ENCODE measurements around the gene BCAM. TPM values are rescaled to one million over a fixed set of nuclear protein-coding genes. Genes with fewer than 3 reads are reported as not detected.

BCAM gene
- total RNA-seq, 2 experiments from 2014 or later, result not detected

DNA sequence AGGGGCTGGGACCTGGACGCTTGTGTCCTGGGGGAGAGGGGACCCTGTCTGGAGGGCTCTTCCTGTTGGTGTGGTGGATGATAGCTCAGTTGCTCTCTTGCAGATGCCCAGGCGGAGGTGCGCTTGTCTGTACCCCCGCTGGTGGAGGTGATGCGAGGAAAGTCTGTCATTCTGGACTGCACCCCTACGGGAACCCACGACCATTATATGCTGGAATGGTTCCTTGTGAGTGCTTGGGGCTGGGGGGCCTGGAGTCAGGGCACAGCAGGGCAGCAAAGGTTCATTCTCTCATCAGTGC lies 2.2 kb downstream of the BCAM start:
- intact Hi-C loops (cut with micrococcal nuclease), result no loop called here
- Mint-ChIP-seq H3K27me3 (peaks cover 17% of the 10 kb centered on the region), H3K27ac (no peak overlapping the region), H3K9me3 (no peaks in the 10 kb centered on the region), H3K4me1 (ENCODE audit: low read depth) (peaks cover 3% of the 10 kb centered on the region), H3K36me3 (no peaks in the 10 kb centered on the region), H3K4me3 (no peak overlapping the region)
- DNase-seq, result no peak
- ChIA-PET POLR2A (no interaction called here), CTCF (no interaction called here)

DNA sequence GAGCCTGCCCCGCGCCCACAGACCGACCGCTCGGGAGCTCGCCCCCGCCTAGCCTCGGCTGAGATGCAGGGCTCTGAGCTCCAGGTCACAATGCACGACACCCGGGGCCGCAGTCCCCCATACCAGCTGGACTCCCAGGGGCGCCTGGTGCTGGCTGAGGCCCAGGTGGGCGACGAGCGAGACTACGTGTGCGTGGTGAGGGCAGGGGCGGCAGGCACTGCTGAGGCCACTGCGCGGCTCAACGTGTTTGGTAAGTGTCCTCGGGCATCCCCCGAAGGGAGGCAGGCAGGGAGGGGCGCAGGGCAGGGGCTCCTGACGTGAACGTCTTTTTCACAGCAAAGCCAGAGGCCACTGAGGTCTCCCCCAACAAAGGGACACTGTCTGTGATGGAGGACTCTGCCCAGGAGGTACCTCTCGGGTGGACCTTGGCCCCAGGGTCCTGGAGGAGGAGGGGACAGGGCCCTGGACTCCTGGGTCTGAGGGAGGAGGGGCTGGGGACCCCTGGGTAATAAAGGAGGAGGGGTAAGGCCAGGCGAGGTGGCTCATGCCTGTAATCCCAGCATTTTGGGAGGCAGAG lies 3.3 kb downstream of the BCAM start:
- intact Hi-C loops (cut with micrococcal nuclease), result no loop called here
- Mint-ChIP-seq H3K27ac (no peak overlapping the region), H3K9me3 (no peaks in the 10 kb centered on the region), H3K36me3 (no peaks in the 10 kb centered on the region), H3K27me3 (peaks cover 17% of the 10 kb centered on the region), H3K4me1 (ENCODE audit: low read depth) (peaks cover 3% of the 10 kb centered on the region), H3K4me3 (no peak overlapping the region)
- DNase-seq, result no peak
- ChIA-PET POLR2A (no interaction called here), CTCF (no interaction called here)

DNA sequence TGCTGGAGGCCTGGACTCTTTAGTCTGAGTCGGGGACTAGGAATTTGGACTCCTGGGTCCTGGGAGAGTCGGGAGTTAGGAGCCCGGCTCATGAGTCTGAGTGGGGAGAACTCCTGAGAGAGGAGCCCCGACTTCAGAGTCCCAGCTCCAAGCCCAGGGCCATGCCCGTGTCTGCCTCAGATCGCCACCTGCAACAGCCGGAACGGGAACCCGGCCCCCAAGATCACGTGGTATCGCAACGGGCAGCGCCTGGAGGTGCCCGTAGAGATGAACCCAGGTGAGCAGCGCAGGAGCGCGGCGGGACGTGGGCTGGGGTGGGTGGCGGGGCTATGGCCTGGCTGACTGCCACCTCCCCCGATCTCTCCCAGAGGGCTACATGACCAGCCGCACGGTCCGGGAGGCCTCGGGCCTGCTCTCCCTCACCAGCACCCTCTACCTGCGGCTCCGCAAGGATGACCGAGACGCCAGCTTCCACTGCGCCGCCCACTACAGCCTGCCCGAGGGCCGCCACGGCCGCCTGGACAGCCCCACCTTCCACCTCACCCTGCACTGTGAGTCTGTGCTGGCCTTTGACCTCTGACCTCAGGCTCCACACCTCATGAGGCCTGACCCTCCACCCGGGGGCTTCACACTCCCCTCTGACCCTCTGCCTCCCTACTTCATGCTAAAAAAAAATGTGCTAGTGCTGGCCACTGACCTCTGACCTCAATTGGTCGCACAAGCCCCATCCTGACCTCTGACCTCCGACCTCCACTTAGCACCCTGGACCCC lies 4.4 kb downstream of the BCAM start:
- intact Hi-C loops (cut with micrococcal nuclease), result no loop called here
- Mint-ChIP-seq H3K27ac (no peak overlapping the region), H3K27me3 (peaks cover 14% of the 10 kb centered on the region), H3K36me3 (no peaks in the 10 kb centered on the region), H3K4me1 (ENCODE audit: low read depth) (peaks cover 3% of the 10 kb centered on the region), H3K4me3 (no peak overlapping the region), H3K9me3 (no peaks in the 10 kb centered on the region)
- POLR2A ChIA-PET, result no interaction called here
- CTCF ChIA-PET, result no interaction called here
- no peak for DNase-seq

DNA sequence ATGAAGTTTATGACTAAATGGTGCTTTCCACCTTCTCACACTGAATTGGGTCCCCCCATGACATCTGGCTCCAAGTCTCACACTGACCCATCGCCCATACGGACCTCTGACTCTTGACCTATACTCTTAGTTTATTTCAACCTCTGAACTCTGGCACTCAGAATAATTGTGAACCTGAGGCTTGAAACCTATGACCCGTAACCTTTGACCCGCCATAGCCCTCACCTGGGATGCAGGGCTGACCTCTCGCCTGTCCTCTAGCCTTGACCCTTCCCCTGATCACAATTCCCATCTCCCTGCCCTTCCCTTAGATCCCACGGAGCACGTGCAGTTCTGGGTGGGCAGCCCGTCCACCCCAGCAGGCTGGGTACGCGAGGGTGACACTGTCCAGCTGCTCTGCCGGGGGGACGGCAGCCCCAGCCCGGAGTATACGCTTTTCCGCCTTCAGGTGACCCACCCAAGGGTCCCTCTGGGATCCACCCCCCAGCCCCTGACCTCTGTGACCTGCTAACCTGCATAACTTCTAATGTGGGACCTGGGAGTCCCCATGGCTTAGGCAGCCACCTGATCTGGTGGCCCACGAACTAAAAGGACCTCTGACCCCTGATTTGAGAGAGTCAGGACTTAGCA lies 5.1 kb downstream of the BCAM start:
- no peak for DNase-seq
- CTCF ChIA-PET, result no interaction called here
- intact Hi-C loops (cut with micrococcal nuclease), result no loop called here
- H3K4me1 Mint-ChIP-seq (ENCODE audit: low read depth), result peaks cover 3% of the 10 kb centered on the region
- POLR2A ChIA-PET, result no interaction called here
- H3K4me3 Mint-ChIP-seq, result no peak overlapping the region
- no peak overlapping the region for H3K27ac Mint-ChIP-seq
- H3K36me3 Mint-ChIP-seq, result no peaks in the 10 kb centered on the region
- H3K27me3 Mint-ChIP-seq, result peaks cover 11% of the 10 kb centered on the region
- no peaks in the 10 kb centered on the region for H3K9me3 Mint-ChIP-seq

DNA sequence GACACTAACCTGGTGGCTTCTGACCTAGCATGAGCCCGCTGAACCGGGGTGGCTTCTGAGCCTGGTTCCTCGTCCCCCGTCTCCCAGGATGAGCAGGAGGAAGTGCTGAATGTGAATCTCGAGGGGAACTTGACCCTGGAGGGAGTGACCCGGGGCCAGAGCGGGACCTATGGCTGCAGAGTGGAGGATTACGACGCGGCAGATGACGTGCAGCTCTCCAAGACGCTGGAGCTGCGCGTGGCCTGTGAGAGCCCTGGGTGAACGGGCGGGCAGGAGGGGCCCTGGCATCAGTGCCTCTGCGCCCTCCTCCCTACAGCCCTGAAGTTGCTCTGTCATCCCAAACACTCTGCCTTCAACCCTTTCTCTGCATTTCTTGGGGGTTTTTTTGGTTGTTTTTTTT lies 5.6 kb downstream of the BCAM start:
- ChIA-PET CTCF (no interaction called here), POLR2A (no interaction called here)
- intact Hi-C loops (cut with micrococcal nuclease), result no loop called here

DNA sequence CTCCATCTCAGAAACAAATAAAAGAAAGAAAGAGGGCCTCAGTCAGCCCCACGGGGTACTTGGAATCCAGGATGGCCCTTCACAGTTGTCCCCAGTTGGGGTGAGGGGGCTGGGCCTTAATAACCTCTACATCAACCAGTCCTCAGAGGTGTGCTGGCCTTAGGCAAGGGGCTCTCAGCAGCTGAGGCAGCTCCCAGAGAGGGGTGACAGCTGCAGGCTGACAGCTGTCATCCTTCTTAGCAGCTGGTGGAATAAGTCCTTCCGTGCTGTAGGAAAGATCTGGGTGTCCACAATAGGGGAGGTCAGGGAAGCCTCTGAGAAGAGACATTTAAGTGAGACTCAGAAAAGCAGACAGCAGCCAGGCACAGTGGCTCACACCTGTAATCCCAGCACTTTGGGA lies 7.4 kb downstream of the BCAM start:
- H3K9me3 Mint-ChIP-seq, result no peaks in the 10 kb centered on the region
- ChIA-PET POLR2A (no interaction called here), CTCF (no interaction called here)
- H3K27me3 Mint-ChIP-seq, result peaks cover 1% of the 10 kb centered on the region
- no peaks in the 10 kb centered on the region for H3K4me1 Mint-ChIP-seq (ENCODE audit: low read depth)
- DNase-seq, result no peak
- intact Hi-C loops (cut with micrococcal nuclease), result no loop called here
- H3K27ac Mint-ChIP-seq, result no peak overlapping the region
- no peak overlapping the region for H3K4me3 Mint-ChIP-seq
- H3K36me3 Mint-ChIP-seq, result no peaks in the 10 kb centered on the region

More for the DNA sequence above, 5.6 kb downstream of the BCAM start:
- H3K9me3 Mint-ChIP-seq, result no peaks in the 10 kb centered on the region
- H3K27me3 Mint-ChIP-seq, result peaks cover 6% of the 10 kb centered on the region
- DNase-seq, result no peak
- H3K36me3 Mint-ChIP-seq, result no peaks in the 10 kb centered on the region
- H3K27ac Mint-ChIP-seq, result no peak overlapping the region
- no peaks in the 10 kb centered on the region for H3K4me1 Mint-ChIP-seq (ENCODE audit: low read depth)
- no peak overlapping the region for H3K4me3 Mint-ChIP-seq

DNA sequence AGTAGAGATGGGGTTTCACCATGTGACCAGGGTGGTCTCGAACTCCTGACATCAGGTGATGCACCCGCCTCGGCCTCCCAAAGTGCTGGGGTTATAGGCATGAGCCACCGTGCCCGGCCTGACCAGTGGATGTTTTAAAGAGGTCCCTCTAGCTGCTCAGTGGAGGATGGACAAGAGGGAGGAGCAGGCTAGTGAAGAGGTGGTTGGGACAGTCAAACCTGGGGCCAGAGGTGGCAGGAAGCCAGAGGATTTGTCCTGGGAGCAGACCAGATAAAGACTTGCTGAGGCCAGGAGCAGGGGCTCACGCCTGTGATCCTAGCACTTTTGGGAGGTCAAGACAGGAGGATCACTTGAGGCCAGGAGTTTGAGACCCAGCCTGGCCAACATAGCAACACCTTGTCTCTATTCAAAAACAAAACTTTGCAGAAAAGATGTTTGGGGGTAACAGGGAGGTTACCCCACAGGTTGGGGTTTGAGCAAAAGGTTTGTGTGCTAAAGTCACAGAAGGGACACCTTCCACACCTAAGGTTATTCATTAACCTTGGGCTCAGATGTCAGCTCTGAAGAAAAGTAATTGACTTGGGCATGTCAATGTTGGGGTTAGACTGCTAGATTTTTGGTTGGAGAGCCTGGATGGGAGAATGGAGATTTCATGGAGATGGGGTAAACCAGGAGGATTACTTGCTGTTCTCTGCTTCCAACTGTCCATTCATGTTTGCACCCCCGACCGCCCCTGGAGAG lies 9.0 kb downstream of the BCAM start:
- no peak overlapping the region for H3K27ac Mint-ChIP-seq
- intact Hi-C loops (cut with micrococcal nuclease), result no loop called here
- no peaks in the 10 kb centered on the region for H3K9me3 Mint-ChIP-seq
- POLR2A ChIA-PET, result no interaction called here
- CTCF ChIA-PET, result interaction anchor here (0.7 kb wide), 1 partner anchor 247 kb away, joined by 3 read pairs; no protein-coding TSS in a partner anchor
- no peaks in the 10 kb centered on the region for H3K36me3 Mint-ChIP-seq
- no peak overlapping the region for H3K4me3 Mint-ChIP-seq
- no peak for DNase-seq
- H3K27me3 Mint-ChIP-seq, result no peaks in the 10 kb centered on the region
- no peaks in the 10 kb centered on the region for H3K4me1 Mint-ChIP-seq (ENCODE audit: low read depth)

DNA sequence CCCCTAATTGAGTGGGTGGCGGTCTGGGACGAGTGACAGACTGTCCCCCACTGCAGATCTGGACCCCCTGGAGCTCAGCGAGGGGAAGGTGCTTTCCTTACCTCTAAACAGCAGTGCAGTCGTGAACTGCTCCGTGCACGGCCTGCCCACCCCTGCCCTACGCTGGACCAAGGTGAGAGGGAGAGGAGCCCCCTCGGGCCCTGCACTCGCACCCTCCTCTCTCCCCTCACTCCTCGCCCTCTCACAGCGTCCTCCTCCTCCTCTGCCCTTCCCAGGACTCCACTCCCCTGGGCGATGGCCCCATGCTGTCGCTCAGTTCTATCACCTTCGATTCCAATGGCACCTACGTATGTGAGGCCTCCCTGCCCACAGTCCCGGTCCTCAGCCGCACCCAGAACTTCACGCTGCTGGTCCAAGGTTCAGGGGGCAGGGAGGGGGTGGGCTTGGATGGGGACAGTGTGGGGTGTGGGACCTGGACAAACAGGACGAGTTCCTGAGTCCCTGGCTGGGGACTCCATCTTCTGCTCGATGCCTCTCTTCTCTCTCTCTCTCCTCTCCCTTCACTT lies 9.6 kb downstream of the BCAM start:
- ChIA-PET POLR2A (no interaction called here), CTCF (no interaction called here)
- Mint-ChIP-seq H3K27ac (no peak overlapping the region), H3K4me3 (no peak overlapping the region), H3K4me1 (ENCODE audit: low read depth) (no peaks in the 10 kb centered on the region), H3K36me3 (no peaks in the 10 kb centered on the region), H3K9me3 (no peaks in the 10 kb centered on the region), H3K27me3 (no peaks in the 10 kb centered on the region)
- intact Hi-C loops (cut with micrococcal nuclease), result no loop called here
- no peak for DNase-seq

DNA sequence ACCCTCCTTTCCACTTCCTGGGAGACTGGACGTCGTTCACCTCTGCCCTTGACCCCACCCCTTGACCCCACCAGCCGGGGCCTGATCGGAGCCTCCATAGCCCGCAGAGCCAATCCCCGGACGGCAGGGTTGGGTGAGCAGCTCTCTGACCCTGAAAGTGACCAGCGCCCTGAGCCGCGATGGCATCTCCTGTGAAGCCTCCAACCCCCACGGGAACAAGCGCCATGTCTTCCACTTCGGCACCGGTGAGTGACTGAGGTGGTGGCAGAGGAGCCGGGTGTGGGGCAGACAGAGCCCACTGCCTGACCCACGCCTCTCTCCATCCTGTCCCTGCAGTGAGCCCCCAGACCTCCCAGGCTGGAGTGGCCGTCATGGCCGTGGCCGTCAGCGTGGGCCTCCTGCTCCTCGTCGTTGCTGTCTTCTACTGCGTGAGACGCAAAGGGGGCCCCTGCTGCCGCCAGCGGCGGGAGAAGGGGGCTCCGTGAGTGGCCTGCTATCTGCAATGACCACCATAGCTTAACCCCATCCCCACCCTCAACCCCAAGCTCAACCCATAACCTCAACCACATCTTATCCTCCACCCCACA lies 10.4 kb downstream of the BCAM start:
- Mint-ChIP-seq H3K27me3 (no peaks in the 10 kb centered on the region), H3K9me3 (no peaks in the 10 kb centered on the region), H3K27ac (no peak overlapping the region), H3K36me3 (no peaks in the 10 kb centered on the region), H3K4me3 (no peak overlapping the region), H3K4me1 (ENCODE audit: low read depth) (no peaks in the 10 kb centered on the region)
- intact Hi-C loops (cut with micrococcal nuclease), result no loop called here
- DNase-seq, result no peak
- ChIA-PET CTCF (interaction anchor here (1.0 kb wide), 1 partner anchor 95 kb away, joined by 3 read pairs; no protein-coding TSS in a partner anchor), POLR2A (no interaction called here)

DNA sequence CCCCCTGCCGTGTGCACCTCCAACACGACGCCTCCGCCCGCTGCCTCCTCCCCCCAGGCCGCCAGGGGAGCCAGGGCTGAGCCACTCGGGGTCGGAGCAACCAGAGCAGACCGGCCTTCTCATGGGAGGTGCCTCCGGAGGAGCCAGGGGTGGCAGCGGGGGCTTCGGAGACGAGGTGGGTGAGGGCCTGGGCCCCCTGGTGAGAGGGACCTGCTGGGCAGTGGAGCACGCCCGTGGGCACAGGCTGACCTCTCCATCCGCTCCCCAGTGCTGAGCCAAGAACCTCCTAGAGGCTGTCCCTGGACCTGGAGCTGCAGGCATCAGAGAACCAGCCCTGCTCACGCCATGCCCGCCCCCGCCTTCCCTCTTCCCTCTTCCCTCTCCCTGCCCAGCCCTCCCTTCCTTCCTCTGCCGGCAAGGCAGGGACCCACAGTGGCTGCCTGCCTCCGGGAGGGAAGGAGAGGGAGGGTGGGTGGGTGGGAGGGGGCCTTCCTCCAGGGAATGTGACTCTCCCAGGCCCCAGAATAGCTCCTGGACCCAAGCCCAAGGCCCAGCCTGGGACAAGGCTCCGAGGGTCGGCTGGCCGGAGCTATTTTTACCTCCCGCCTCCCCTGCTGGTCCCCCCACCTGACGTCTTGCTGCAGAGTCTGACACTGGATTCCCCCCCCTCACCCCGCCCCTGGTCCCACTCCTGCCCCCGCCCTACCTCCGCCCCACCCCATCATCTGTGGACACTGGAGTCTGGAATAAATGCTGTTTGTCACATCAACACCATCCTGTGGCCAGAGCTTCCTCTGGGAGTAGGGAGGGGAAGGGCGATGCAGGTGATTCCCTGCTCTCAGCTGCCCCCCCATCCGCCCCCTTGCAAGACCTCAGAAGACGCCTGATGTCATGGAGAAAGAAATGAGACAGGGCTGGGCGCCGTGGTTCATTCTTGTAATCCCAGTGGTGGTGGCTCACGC lies 12.0 kb downstream of the BCAM start:
- no peak for DNase-seq
- ChIA-PET POLR2A (no interaction called here), CTCF (interaction anchor here (1.0 kb wide), 1 partner anchor 50 kb away, joined by 3 read pairs; no protein-coding TSS in a partner anchor)
- no peaks in the 10 kb centered on the region for H3K4me1 Mint-ChIP-seq (ENCODE audit: low read depth)
- intact Hi-C loops (cut with micrococcal nuclease), result no loop called here
- no peak overlapping the region for H3K27ac Mint-ChIP-seq
- H3K4me3 Mint-ChIP-seq, result no peak overlapping the region
- no peaks in the 10 kb centered on the region for H3K36me3 Mint-ChIP-seq
- no peaks in the 10 kb centered on the region for H3K9me3 Mint-ChIP-seq
- H3K27me3 Mint-ChIP-seq, result no peaks in the 10 kb centered on the region

DNA sequence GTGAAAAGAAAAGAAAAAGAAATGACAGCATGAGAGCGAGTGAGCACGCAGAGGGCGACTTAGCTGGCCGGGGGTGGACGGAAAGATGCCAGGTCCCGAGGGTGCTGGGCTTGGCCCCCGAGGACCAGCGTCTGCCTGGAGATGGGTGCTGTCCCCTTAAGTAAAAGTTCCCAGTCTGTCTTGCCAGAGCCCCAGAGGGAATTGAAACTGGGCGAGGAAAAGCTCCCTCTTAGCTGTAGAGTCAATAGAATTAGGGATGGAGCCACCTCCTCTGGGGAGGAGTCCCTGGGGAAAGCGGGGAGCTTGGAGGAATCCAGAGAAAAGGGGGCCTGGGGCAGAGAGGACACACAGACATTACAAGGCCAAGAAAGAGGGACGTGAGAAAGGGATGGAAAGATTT lies 13.3 kb downstream of the BCAM start:
- ChIA-PET CTCF (no interaction called here), POLR2A (no interaction called here)
- intact Hi-C loops (cut with micrococcal nuclease), result no loop called here
- Mint-ChIP-seq H3K4me3 (no peak overlapping the region), H3K36me3 (no peaks in the 10 kb centered on the region), H3K27ac (no peak overlapping the region), H3K9me3 (no peaks in the 10 kb centered on the region), H3K4me1 (ENCODE audit: low read depth) (no peaks in the 10 kb centered on the region), H3K27me3 (peaks cover 2% of the 10 kb centered on the region)
- no peak for DNase-seq
